ENCODE data around the gene FOXN4.

Gene FOXN4

DNA sequence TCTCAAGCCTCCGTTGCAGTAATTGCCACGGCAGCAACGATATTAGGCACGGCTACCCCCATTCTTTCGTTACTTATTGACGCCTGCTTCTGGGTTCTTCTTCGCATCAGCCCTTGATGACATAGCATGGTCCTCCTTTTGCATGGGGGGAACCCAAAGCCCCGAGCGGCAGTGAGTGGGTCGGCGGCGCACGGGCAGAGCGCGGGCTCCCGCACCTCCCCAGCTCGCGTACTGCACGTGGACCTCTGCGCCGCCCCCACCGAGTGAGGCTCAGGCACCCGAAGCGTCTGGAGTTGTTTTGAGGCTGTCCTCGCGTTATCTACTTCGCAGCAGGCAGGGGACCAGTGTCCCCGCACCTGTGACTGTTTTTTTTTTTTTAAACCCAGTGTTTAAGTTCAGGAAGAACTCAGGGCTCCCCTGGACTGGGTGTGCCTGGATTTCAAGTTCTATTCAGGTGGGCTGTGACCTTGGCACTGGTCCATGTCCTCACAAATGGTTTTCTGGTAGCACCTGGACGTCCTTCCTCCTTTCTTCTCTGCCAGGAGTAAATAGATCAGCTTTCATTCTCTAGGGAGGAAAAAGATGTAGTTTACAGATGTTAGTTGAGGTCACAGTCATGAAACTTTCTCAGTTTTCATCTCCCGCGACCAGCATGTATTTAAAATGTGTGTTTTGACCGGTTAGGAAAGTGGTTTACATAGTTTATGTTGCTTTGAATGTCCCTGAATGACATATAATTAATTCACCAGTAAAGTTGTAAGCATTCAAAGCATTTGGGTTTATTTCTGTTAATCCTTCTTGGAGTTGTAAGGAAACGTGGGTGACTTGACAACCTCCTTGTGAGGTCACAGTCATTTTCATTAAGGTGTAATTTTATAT, 1.4 kb upstream of the FOXN4 start:
- Histone ChIP-seq H3K36me3 (ENCODE audit: insufficient read depth) (no peaks in the 10 kb centered on the region), H3K9ac (peak overlapping the region; percentile 61; the same call in 1 of the 2 replicates), H3K27me3 (ENCODE audit: insufficient read depth, low read depth) (no peaks in the 10 kb centered on the region; the same call in 1 of the 2 replicates), H3K4me2 (peak overlapping the region; percentile 76), H3K4me1 (ENCODE audit: low read depth, poor library complexity, severe bottlenecking) (peaks cover 9% of the 10 kb centered on the region), H3K27ac (peak overlapping the region; percentile 50), H4K20me1 (ENCODE audit: insufficient read depth) (no peaks in the 10 kb centered on the region), H3K4me3 (IDR thresholded peaks at IDR 0.05; ENCODE audit: insufficient read depth, low read depth, low read length) (no peak overlapping the region), H3K79me2 (ENCODE audit: insufficient read depth, low read depth) (no peaks in the 10 kb centered on the region), H2AFZ (ENCODE audit: low read depth) (peak overlapping the region; percentile 78)
- TF ChIP-seq, protein P1, sequence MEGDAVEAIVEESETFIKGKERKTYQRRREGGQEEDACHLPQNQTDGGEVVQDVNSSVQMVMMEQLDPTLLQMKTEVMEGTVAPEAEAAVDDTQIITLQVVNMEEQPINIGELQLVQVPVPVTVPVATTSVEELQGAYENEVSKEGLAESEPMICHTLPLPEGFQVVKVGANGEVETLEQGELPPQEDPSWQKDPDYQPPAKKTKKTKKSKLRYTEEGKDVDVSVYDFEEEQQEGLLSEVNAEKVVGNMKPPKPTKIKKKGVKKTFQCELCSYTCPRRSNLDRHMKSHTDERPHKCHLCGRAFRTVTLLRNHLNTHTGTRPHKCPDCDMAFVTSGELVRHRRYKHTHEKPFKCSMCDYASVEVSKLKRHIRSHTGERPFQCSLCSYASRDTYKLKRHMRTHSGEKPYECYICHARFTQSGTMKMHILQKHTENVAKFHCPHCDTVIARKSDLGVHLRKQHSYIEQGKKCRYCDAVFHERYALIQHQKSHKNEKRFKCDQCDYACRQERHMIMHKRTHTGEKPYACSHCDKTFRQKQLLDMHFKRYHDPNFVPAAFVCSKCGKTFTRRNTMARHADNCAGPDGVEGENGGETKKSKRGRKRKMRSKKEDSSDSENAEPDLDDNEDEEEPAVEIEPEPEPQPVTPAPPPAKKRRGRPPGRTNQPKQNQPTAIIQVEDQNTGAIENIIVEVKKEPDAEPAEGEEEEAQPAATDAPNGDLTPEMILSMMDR (conservative IDR thresholded peaks at IDR 0.05; ENCODE audit: low read depth, low read length) = no peak

DNA sequence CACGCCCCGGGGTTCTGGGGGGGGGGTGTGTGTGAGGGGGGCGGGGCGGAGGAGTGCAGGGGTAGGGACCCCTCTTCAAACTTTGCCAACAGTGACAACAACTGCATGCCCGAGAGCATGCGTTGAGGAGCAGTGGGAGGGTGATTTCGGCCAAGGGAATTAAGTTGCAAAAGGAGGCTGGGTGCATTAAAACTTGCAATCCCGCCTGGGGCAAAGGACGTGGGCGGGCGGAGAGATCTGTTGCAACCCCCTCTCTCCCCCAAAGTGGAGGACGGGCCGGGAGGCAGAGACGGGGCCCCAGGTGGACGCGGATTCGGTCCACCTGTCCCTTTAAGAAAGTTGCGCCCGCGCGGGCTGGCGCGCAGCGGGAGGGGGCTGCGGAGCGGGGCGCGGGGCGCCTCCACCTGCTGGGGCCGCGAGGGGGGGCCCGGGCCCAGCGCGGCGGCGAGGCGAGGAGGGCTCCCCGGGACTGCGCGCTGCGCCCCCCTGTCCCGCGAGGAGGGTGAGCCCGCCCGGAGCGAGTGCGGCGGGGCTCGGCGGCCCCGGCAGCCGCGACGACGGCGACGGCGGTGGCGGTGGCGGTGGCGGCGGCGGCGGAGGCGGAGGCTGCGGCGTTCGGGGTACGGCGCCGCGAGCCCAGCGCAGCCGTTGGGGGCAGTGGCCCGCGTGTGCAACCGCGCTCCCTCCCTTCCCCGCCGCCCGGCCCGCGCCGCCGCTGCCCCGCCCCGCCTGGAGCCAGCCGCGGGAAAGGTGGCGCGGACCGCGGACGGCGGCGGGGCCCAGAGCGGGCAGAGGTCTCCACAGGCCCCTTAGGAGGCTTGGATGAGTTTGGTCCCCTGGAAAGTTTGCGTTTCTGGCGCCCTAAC, 530 bp upstream of the FOXN4 start:
- Histone ChIP-seq H4K20me1 (ENCODE audit: insufficient read depth) (no peaks in the 10 kb centered on the region), H3K4me3 (IDR thresholded peaks at IDR 0.05; ENCODE audit: insufficient read depth, low read depth, low read length) (no peak overlapping the region), H3K9ac (peak overlapping the region; percentile 61; the same call in 1 of the 2 replicates), H3K36me3 (ENCODE audit: insufficient read depth) (no peaks in the 10 kb centered on the region), H2AFZ (ENCODE audit: low read depth) (peak overlapping the region; percentile 78), H3K27ac (peak overlapping the region; percentile 50), H3K4me1 (ENCODE audit: low read depth, poor library complexity, severe bottlenecking) (peaks cover 9% of the 10 kb centered on the region), H3K27me3 (ENCODE audit: insufficient read depth, low read depth) (no peaks in the 10 kb centered on the region; the same call in 1 of the 2 replicates), H3K79me2 (ENCODE audit: insufficient read depth, low read depth) (no peaks in the 10 kb centered on the region), H3K4me2 (peak overlapping the region; percentile 76)
- TF ChIP-seq, protein P1 (conservative IDR thresholded peaks at IDR 0.05; ENCODE audit: low read depth, low read length) = no peak

DNA sequence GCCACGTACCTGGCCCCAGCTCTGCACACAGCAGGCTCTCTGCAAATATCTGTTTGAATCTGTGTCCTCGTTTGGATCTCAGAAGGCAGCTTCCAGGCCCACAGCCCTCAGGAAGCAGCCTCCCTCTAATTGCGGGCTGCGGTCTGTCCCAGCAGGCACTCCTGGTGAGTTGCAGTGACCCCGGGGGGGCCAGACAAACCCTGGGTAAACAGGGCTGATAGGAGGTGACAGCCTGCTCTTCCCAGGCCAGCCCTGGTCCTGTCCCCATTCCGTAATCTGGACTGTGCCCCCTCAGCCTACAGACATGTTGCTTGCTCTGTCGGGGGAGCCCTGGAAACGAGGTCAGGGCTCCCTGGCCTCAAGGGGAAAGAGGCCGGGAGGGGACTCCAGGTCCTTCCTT, 2.0 kb downstream of the FOXN4 start:
- Histone ChIP-seq H3K79me2 (ENCODE audit: insufficient read depth, low read depth) (no peaks in the 10 kb centered on the region), H2AFZ (ENCODE audit: low read depth) (no peak overlapping the region), H3K4me1 (ENCODE audit: low read depth, poor library complexity, severe bottlenecking) (peaks cover 9% of the 10 kb centered on the region), H3K4me3 (IDR thresholded peaks at IDR 0.05; ENCODE audit: insufficient read depth, low read depth, low read length) (no peak overlapping the region), H3K27ac (no peak overlapping the region), H3K4me2 (no peak overlapping the region), H4K20me1 (ENCODE audit: insufficient read depth) (no peaks in the 10 kb centered on the region), H3K27me3 (ENCODE audit: insufficient read depth, low read depth) (no peaks in the 10 kb centered on the region; the same call in 1 of the 2 replicates), H3K9ac (no peak overlapping the region), H3K36me3 (ENCODE audit: insufficient read depth) (no peaks in the 10 kb centered on the region)
- TF ChIP-seq, protein P1 (conservative IDR thresholded peaks at IDR 0.05; ENCODE audit: low read depth, low read length) = no peak

DNA sequence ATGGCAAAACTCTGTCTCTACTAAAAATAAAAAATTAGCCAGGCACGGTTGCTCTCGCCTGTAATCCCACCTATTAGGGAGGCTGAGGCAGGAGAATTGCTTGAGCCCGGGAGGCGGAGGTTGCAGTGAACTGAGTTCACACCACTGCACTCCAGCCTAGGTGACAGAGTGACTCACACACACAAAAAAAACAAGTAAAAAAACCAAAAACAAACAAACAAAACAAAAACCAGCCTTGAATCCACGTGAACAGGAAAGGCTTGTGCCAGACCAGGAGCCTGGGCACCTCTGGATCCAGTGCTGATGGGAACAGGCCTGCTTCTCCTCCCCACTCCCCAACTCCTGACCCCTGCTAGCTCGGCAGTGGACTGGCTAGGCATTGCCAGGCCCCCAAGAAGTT, 3.5 kb downstream of the FOXN4 start:
- H3K4me2 ChIP-seq = no peak overlapping the region
- TF ChIP-seq, protein P1 (conservative IDR thresholded peaks at IDR 0.05; ENCODE audit: low read depth, low read length) = no peak
- H3K27ac ChIP-seq = no peak overlapping the region
- H3K36me3 ChIP-seq (ENCODE audit: insufficient read depth) = no peaks in the 10 kb centered on the region
- peaks cover under 1% of the 10 kb centered on the region for H3K4me1 ChIP-seq (ENCODE audit: low read depth, poor library complexity, severe bottlenecking)
- H3K27me3 ChIP-seq (ENCODE audit: insufficient read depth, low read depth) = no peaks in the 10 kb centered on the region; the same call in 1 of the 2 replicates
- no peak overlapping the region for H3K4me3 ChIP-seq (IDR thresholded peaks at IDR 0.05; ENCODE audit: insufficient read depth, low read depth, low read length)
- H3K79me2 ChIP-seq (ENCODE audit: insufficient read depth, low read depth) = no peaks in the 10 kb centered on the region
- H2AFZ ChIP-seq (ENCODE audit: low read depth) = no peak overlapping the region
- no peak overlapping the region for H3K9ac ChIP-seq
- H4K20me1 ChIP-seq (ENCODE audit: insufficient read depth) = no peaks in the 10 kb centered on the region
